Spinal cord (tissue), 10 donors: Measurements from ENCODE around the gene HRH4. TPM values are rescaled to one million over a fixed set of nuclear protein-coding genes. Genes with fewer than 3 reads are reported as not detected.
A peak's percentile ranks its signal among the peaks of the same experiment; 100 is the strongest.

ENCODE experiments used
- DNase-seq, 6 donors: peaks; one replicate each; pipeline versions ENCODE4 v3.0.0 to v3.0.0-alpha.2; 2013 to 2015; ENCODE audit warnings: low spot score in 6 of 6, low read depth in 4 of 6
- H3K27ac ChIP-seq: one replicate; pipeline ENCODE4 v1.5.1; 2013; ENCODE audit warnings: low read depth, low read length, control low read depth
- H3K27me3 ChIP-seq: one replicate; pipeline ENCODE4 v1.6.1; 2013; ENCODE audit warnings: low read length; ENCODE audit not compliant: control insufficient read depth, insufficient read depth
- H3K36me3 ChIP-seq: one replicate; pipeline ENCODE4 v1.6.1; 2013; ENCODE audit warnings: low read length; ENCODE audit not compliant: control insufficient read depth, insufficient read depth
- H3K4me1 ChIP-seq: one replicate; pipeline ENCODE4 v1.6.1; 2013; ENCODE audit warnings: low read length; ENCODE audit not compliant: control insufficient read depth, insufficient read depth
- H3K4me3 ChIP-seq: one replicate; pipeline ENCODE4 v1.5.1; 2013; ENCODE audit warnings: low read depth, low read length, control low read depth
- H3K9me3 ChIP-seq: one replicate; pipeline ENCODE4 v1.6.1; 2013; ENCODE audit warnings: low read length; ENCODE audit not compliant: control insufficient read depth, insufficient read depth
- WGBS: methylation state at CpG from one replicate; pipeline ENCODE4 v1.1.5; 2013; ENCODE audit warnings: missing lambda C conversion rate; ENCODE audit not compliant: insufficient coverage; 5-methylcytosine and 5-hydroxymethylcytosine counted together
- polyA plus RNA-seq, 2 donors: library from polyadenylated mRNA; unstranded; fragments of 120-200 nt; gene quantifications; one replicate each; pipeline ENCODE4 v1.2.1, GENCODE V29; 2013; ENCODE audit not compliant: insufficient read length in 2 of 2
- total RNA-seq, 2 donors: library from RNA; depleted of rRNA in 1 of 2; stranded (reverse); fragments of 120-200 nt in 1 of 2; fragments of >200 nt in 1 of 2; gene quantifications; one replicate each; pipeline versions ENCODE4 v1.2.3 to v1.2.4, GENCODE V29; 2013 to 2014
- donor health status: healthy.

HRH4 gene
- total and polyA plus RNA-seq, 4 donors = 0.06 to 0.29 (median 0.19) TPM

DNA sequence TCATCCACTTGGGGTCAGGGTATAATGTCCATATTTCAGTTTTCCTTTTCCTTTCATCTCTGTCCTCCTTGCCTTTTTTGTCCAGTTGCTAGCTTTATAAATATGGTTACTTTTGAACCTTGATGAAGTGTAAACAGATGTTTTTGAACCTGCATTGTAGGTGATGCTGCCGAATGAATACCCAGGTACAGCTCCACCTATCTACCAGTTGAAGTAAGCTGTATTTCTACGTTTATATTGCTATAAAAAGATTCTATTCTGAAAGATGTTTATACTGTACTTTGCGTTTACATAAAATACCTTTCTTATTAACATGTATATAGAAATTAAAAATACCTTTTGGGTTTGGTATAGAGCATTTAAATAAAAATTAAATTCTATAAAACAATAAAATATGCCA is 31.7 kb upstream of the HRH4 start:
- no CpG with 5 or more reads among the region's 3 CpGs for WGBS
- no peak overlapping the region for H3K4me3 ChIP-seq

GRCh38 chr18:24429188-24429587 is 31.2 kb upstream of the HRH4 start:
- Histone ChIP-seq H3K27ac (no peak overlapping the region), H3K9me3 (no peaks in the 10 kb centered on the region), H3K36me3 (peaks cover 8% of the 10 kb centered on the region), H3K4me3 (no peak overlapping the region), H3K27me3 (peaks cover 3% of the 10 kb centered on the region), H3K4me1 (peaks cover 7% of the 10 kb centered on the region)
- no CpG with 5 or more reads among the region's 4 CpGs for WGBS
- no peak for DNase-seq

More for the DNA sequence above, 31.7 kb upstream of the HRH4 start:
- peaks cover 8% of the 10 kb centered on the region for H3K36me3 ChIP-seq
- peaks cover 3% of the 10 kb centered on the region for H3K27me3 ChIP-seq
- H3K9me3 ChIP-seq = no peaks in the 10 kb centered on the region
- DNase-seq = peak in 1 of 6 donors; percentile 38
- no peak overlapping the region for H3K27ac ChIP-seq
- peaks cover 7% of the 10 kb centered on the region for H3K4me1 ChIP-seq

DNA sequence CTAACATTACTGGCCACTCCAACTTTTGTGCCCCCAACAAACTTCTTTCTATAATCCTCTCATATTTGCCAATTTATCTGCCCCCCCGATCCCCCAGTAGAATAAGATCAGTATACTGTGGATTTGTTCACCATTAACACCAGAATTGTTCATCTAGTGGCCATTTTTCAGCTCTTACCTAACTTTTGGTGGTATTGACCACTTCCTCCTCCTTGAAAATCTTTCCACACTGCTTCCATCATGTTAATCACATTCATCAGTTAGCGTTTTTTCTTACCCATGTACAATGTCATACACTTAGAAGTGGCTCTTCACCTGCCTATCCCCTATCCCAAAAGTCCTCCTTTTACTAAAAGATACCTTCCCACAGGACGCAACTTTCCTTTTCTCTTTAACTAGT is 27.8 kb upstream of the HRH4 start:
- Histone ChIP-seq H3K36me3 (peaks cover 8% of the 10 kb centered on the region), H3K4me1 (peaks cover 1% of the 10 kb centered on the region), H3K27ac (no peak overlapping the region), H3K4me3 (no peak overlapping the region), H3K9me3 (no peaks in the 10 kb centered on the region), H3K27me3 (no peaks in the 10 kb centered on the region)
- whole genome bisulfite sequencing = 93% methylated on average over 1 of the region's 3 CpGs
- DNase-seq = no peak

GRCh38 chr18:24436939-24437338 is 23.5 kb upstream of the HRH4 start:
- no peaks in the 10 kb centered on the region for H3K27me3 ChIP-seq
- no peaks in the 10 kb centered on the region for H3K9me3 ChIP-seq
- WGBS = 86% methylated on average over 1 of the region's 1 CpG
- H3K27ac ChIP-seq = no peak overlapping the region
- no peak for DNase-seq
- H3K4me1 ChIP-seq = no peaks in the 10 kb centered on the region
- peaks cover 13% of the 10 kb centered on the region for H3K36me3 ChIP-seq
- H3K4me3 ChIP-seq = no peak overlapping the region

DNA sequence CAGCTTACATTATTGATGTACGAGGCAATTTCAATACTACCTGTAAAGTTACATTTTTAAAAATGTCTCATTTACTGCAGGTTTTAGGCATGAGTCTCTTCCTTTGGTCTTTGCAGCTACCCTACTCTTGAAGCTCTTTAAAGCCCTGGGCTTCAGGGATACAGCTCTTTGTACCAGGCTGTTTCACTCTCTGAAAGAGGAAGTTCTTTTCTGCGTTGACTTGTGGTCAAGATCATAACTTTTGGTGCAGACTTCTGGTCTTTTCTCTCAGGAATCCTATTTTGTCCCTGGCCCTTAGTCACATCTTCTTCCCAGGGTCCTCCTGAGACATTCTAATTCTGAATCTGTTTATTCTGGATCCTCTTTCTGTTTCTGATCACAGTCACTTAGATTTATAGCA is 16.6 kb upstream of the HRH4 start:
- Histone ChIP-seq H3K4me1 (no peaks in the 10 kb centered on the region), H3K9me3 (no peaks in the 10 kb centered on the region), H3K27me3 (no peaks in the 10 kb centered on the region), H3K4me3 (no peak overlapping the region), H3K27ac (no peak overlapping the region), H3K36me3 (peaks cover 19% of the 10 kb centered on the region)
- DNase-seq = no peak
- WGBS = 100% methylated on average over 1 of the region's 2 CpGs

GRCh38 chr18:24446453-24446852 is 14.0 kb upstream of the HRH4 start:
- no peaks in the 10 kb centered on the region for H3K9me3 ChIP-seq
- H3K27ac ChIP-seq = no peak overlapping the region
- H3K27me3 ChIP-seq = no peaks in the 10 kb centered on the region
- H3K4me1 ChIP-seq = no peaks in the 10 kb centered on the region
- DNase-seq = no peak
- no peak overlapping the region for H3K4me3 ChIP-seq
- no CpG with 5 or more reads among the region's 1 CpG for WGBS
- H3K36me3 ChIP-seq = peaks cover 16% of the 10 kb centered on the region

GRCh38 chr18:24446953-24447538 is 13.4 kb upstream of the HRH4 start:
- WGBS = no CpG with 5 or more reads among the region's 1 CpG
- no peak overlapping the region for H3K4me3 ChIP-seq

GRCh38 chr18:24447961-24448360 is 12.5 kb upstream of the HRH4 start:
- H3K4me3 ChIP-seq = no peak overlapping the region
- H3K27ac ChIP-seq = no peak overlapping the region
- H3K4me1 ChIP-seq = no peaks in the 10 kb centered on the region
- WGBS = no CpG with 5 or more reads among the region's 1 CpG
- peaks cover 17% of the 10 kb centered on the region for H3K36me3 ChIP-seq
- no peaks in the 10 kb centered on the region for H3K9me3 ChIP-seq
- no peaks in the 10 kb centered on the region for H3K27me3 ChIP-seq
- DNase-seq = no peak

More at GRCh38 chr18:24446953-24447538, 13.4 kb upstream of the HRH4 start:
- peaks cover 17% of the 10 kb centered on the region for H3K36me3 ChIP-seq
- H3K4me1 ChIP-seq = no peaks in the 10 kb centered on the region
- H3K27ac ChIP-seq = no peak overlapping the region
- no peaks in the 10 kb centered on the region for H3K9me3 ChIP-seq
- DNase-seq = peak in 1 of 6 donors; percentile 32
- H3K27me3 ChIP-seq = no peaks in the 10 kb centered on the region

DNA sequence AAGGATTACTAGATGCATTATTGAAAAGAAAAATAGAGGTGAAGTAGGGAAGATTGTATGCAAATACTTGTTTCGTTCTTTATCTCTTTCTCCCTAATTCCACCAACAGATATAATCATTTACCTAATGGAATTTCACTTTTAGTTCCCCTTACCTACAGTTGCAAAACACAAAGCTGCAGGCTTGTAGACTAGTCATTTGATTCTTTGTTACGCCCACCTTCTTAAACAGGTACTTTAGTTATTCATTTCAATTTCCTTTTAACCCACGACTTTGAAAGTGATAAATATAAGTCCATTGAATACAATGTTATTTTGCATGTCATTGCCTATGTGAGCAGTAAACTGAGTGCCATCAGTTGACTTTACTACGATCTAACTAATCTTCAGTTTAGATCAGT is 3.9 kb upstream of the HRH4 start:
- Histone ChIP-seq H3K9me3 (no peaks in the 10 kb centered on the region), H3K4me3 (no peak overlapping the region), H3K36me3 (peaks cover 2% of the 10 kb centered on the region), H3K27me3 (no peaks in the 10 kb centered on the region), H3K27ac (no peak overlapping the region), H3K4me1 (no peaks in the 10 kb centered on the region)
- no peak for DNase-seq
- no CpG with 5 or more reads among the region's 4 CpGs for WGBS

DNA sequence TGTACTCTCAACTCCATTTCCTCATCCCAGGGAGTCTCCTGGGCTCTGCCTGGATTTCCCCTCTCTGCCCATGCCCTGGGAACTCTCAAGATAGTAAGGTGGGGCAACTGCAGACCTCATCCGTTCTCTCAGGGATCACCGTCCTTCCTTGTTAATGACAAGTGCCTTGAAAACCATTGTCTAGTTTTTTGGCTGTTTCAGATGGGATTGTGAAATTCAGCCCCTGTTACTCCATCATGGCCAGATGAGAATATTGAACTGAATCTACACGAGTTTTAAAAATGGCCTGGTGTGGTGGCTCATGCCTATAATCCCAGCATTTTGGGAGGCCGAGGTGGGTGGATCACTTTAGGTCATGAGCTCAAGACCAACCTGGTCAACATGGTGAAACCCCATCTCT is 665 bp upstream of the HRH4 start:
- Histone ChIP-seq H3K36me3 (no peaks in the 10 kb centered on the region), H3K4me1 (no peaks in the 10 kb centered on the region), H3K4me3 (no peak overlapping the region), H3K9me3 (no peaks in the 10 kb centered on the region), H3K27me3 (no peaks in the 10 kb centered on the region), H3K27ac (no peak overlapping the region)
- DNase-seq = no peak
- 100% methylated on average over 2 of the region's 4 CpGs for WGBS
